GM19099 (cell line): ENCODE results near the gene C2.

Source experiments
- POLR2A ChIP-seq: IDR thresholded peaks from 3 replicates; pipeline ENCODE4 v1.6.1; 2011; ENCODE audit warnings: low read depth; ENCODE audit not compliant: insufficient read length; ENCODE audit errors: extremely low read depth

Gene C2

GRCh38 chr6:31927242-31927862, at the start of gene C2:
Gene C2 (plus strand): TSS chr6:31927717. CDS start chr6:31927753, 36 bp downstream.
- TF ChIP-seq POLR2A = no peak

- no peak for TF ChIP-seq POLR2A
These were observed 49.3 kb upstream of the C2 start for GRCh38 chr6:31878222-31878621.

GRCh38 chr6:31878726-31879125, 48.8 kb upstream of the C2 start, which contains the start of gene SLC44A4:
Gene SLC44A4 (minus strand): TSS chr6:31878997. CDS start chr6:31878980, 17 bp downstream.
- no peak for TF ChIP-seq POLR2A

- TF ChIP-seq POLR2A = no peak
These were observed 48.4 kb upstream of the C2 start for GRCh38 chr6:31879143-31879542.

GRCh38 chr6:31879901-31880300, 47.6 kb upstream of the C2 start:
- TF ChIP-seq POLR2A = no peak

- no peak for TF ChIP-seq POLR2A
These were observed 46.9 kb upstream of the C2 start for GRCh38 chr6:31880616-31881015.

- TF ChIP-seq POLR2A = no peak
These were observed 46.2 kb upstream of the C2 start for GRCh38 chr6:31881136-31881859.

GRCh38 chr6:31882344-31882743, 45.2 kb upstream of the C2 start:
- no peak for TF ChIP-seq POLR2A

- TF ChIP-seq POLR2A = no peak
These were observed 43.8 kb upstream of the C2 start for GRCh38 chr6:31883676-31884075.

- no peak for TF ChIP-seq POLR2A
These were observed 42.9 kb upstream of the C2 start for GRCh38 chr6:31884528-31885035.

GRCh38 chr6:31886541-31886991, 41.0 kb upstream of the C2 start:
- no peak for TF ChIP-seq POLR2A

- TF ChIP-seq POLR2A = no peak
These were observed 40.1 kb upstream of the C2 start for GRCh38 chr6:31887173-31888007.

- TF ChIP-seq POLR2A = no peak
These were observed 39.0 kb upstream of the C2 start for GRCh38 chr6:31888276-31889258.

- TF ChIP-seq POLR2A = no peak
These were observed 38.1 kb upstream of the C2 start for GRCh38 chr6:31889331-31889972.
